ENCODE data around the gene THSD7A.

Gene THSD7A

DNA sequence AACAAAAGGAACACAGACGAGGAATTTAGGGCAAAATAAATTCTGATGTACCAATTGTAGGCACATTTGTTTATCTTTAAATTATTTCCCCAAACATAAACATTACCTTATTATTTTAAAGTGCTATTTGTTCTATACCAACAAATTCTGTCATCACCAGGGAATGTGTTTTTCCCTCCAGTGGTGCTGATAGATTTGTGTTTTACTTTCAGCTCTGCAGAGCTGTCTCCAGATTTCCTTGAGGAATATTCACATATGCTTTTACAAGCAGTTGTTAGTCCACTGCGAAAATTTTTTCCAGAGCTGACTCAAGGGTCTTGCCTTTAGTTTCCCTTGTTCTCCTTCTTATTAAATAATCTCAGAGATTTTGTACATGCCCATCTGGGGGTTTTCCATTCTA lies 495.6 kb downstream of the THSD7A start:
- DNase-seq (ENCODE audit: low read depth in 2 of 2) = no peak

DNA sequence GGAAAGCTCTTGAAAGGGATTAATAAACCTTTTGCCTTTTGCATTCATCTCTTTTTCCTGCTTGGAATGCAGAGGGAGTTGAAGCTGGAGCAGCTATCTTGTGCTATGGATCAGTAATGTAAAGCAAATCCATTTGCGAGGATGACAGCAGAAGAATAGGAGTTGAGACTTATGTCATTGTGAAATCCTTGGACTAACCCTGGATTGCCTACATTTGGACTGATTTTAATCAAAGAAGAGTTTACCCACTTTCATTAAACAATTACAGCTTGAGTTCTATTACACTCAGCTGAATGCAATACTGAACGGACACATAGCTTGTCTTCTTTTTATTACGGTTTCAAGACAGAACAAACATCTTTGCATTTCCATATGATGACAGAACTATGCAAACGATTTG lies 496.1 kb downstream of the THSD7A start:
- DNase-seq (ENCODE audit: low read depth in 2 of 2) = no peak

DNA sequence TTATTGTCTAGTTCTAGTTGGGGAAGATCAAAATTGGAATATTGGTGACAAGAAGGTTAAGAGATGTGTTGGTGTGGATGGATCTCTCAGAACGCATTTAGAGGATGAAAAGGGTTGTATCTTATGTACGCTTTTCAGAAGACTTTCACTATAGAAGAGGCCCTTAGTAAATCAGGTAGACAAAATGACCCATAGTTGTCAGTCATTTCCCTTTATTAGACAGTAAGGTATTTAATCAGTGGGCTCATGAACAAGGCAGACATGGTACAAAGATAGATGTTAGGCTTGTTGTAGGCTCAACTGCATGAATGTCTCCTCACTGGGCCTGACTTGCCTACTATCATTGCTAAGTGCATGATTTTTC lies 499.2 kb downstream of the THSD7A start:
- DNase-seq (ENCODE audit: low read depth in 2 of 2) = no peak

DNA sequence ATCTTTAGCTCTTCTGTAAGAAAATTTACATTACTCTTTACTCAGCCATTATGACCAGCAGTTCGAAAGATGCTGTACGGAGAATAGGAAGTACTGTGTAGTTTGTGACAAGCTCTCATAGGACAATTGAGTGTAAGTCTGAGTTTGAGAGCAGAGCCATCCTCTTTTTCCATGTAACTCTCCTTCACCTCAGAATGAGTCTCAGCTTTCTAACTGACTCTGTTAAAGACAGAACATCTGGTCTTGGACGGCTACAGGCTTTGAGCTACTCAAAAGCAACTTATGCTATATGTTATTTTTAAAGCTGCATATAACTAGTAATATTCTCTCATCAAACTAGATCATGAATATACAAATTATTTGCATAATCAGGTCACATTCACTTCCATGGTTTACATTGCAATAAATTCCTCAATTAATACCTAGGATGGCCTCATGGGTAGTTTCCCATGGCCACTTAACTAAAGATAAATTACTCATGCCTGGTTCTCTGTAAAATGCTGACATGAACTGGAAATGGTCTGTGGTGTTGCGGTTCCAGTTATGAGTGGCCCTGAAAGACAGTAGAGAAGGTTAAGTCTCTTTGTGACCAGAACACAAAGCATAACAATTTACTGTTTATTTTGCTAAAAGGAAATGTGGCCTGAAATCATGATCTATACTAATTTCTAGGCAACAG lies 499.7 kb downstream of the THSD7A start:
- no peak for DNase-seq (ENCODE audit: low read depth in 2 of 2)

DNA sequence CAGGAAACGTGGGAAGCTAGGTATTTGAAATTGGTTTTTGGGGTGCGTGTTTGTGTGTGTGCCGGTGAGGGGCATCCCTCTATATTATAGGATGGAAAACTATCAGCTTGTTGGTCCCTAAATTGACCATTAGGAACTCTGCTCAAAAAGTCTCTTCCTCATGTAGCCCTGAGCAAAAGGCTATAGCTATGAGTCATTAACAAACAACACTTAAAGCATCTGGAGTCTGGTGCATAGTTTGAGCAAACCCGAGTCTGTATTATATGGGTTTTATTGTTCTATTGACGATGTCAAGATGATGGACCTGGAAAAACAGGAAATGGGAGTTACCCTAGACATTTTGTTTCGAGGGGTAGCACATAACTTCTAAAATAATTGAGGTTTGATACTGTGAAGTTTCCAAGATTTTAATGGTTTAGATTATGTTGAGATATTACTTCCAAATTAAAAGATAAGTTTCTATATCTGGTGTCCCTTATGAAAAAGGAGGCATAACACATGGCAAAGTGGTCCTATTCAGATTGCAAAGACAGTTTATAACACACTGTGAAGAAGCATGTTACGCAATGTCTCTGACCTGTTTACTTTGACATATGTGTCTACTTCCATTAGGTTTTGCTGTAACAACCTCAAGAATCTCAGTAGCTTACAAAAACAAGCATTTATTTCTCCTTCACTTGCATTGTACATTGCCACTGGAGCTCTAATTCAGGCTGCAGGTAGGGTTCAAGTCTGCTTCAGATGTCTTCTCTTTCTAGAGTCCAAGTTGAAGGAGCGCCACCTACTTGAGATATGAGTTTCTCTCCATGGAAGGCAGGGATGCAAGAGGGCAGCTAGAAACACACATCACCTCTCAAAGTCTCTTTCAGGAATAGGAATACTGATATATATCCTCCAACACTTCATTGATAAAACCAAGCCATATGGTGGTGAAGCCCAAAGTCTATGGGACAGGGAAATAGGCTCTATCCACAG lies 500.6 kb downstream of the THSD7A start:
- DNase-seq (ENCODE audit: low read depth in 2 of 2) = no peak

DNA sequence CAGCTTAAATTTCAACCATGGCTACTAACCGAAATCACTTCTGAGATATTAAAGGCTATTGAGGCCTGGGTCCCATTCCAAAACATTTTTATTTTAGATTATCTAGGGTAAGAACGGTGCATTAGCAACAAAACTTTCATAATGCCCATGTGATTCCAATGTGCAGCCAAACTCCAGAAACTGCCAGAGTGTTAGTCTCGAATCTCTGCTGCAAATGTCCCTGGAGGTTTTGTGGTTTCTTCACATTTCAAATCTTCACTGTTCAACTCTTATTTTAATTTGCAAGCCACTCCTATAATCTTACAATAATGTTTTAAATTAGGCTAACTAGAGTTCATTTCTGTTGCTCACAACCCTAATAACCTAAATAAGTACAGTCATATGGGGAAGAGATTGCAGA lies 501.3 kb downstream of the THSD7A start:
- DNase-seq (ENCODE audit: low read depth in 2 of 2) = no peak

DNA sequence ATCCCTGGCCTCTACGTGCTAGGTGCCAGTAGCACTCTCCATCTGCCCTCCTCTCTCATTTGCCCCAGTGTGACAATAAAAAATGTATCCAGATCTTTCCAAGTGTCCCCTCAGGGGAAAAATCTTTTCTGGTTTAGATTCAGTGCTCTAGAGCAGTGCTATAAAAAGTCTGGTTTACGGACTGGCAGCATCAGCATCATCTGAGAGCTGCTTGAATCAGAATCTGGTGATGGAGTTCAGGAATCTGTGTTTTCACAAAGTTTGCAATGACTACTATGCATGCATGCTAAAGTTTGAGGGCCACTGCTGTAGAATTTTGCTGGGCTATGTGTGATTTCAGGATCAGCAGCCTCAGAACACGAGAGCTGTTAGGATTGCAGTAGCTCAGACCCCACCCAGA lies 501.8 kb downstream of the THSD7A start:
- no peak for DNase-seq (ENCODE audit: low read depth in 2 of 2)

DNA sequence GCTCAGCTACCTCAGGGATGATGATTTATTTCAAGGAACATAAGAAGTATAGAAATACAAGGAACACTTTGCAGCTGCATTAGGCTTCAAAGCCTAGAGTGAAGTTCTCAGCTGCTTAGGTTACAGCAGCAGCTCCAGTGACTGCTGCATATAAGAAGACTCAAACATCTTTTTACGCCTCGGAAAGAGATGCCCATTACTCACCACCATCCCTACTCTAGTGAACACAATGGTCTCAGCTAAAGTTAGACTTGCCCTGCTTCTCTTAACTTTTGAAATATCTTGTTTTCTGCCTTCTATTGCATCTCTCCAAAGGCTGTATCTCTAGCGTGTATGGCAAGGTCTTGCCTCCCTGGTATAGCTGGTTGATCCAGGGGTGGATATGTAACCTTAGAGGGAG lies 502.4 kb downstream of the THSD7A start:
- DNase-seq (ENCODE audit: low read depth in 2 of 2) = no peak

DNA sequence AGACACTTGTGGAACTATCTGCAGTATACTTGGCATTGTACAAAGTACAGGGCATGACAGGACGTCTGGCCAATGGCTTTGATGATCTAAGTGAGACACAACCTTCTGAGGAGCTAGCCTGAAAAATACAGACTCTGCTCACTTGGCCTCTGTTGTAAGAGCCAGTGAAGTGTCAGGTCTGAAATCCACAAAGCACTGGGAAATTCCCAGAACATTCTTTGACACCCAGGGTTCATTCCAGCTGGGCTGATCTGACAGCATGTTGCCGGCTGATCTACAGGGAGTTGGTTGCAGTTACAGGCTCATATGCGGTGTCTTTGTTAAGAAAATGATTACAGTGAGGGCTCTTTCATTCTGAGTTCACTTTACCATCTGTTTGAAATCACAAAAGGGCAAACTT lies 503.7 kb downstream of the THSD7A start:
- DNase-seq (ENCODE audit: low read depth in 2 of 2) = no peak

DNA sequence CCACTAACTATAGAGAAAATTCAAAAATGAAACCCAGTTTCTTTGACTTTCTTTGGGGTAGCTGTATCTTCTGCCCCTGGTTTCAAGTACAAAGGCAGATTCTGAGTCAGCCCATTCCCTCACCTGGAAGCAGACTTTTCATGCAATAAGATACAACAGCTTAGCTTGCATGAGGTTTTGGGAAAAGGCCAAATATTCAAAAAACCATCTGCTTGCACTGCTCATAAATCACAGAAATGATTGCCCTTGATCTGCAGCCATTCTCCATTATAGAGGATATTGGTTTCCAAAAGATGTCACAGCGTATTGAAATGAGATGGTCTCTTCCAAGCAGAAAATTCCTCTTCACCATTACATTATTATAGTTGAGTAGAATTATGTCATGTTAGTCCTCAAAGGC lies 504.4 kb downstream of the THSD7A start:
- DNase-seq (ENCODE audit: low read depth in 2 of 2) = no peak
